C4-2B (cell line): ENCODE measurements around the gene KCNH2.

Experiments
- ZFX ChIP-seq: fragments of 450-650 bp; IDR thresholded peaks from 2 replicates; pipeline ENCODE4 v1.6.1; 2017
- TF ChIP-seq, protein P1 (sequence below): fragments of 450-650 bp; conservative IDR thresholded peaks from 2 replicates; pipeline ENCODE4 v1.5.1; 2017; ENCODE audit warnings: mild to moderate bottlenecking

DNA sequence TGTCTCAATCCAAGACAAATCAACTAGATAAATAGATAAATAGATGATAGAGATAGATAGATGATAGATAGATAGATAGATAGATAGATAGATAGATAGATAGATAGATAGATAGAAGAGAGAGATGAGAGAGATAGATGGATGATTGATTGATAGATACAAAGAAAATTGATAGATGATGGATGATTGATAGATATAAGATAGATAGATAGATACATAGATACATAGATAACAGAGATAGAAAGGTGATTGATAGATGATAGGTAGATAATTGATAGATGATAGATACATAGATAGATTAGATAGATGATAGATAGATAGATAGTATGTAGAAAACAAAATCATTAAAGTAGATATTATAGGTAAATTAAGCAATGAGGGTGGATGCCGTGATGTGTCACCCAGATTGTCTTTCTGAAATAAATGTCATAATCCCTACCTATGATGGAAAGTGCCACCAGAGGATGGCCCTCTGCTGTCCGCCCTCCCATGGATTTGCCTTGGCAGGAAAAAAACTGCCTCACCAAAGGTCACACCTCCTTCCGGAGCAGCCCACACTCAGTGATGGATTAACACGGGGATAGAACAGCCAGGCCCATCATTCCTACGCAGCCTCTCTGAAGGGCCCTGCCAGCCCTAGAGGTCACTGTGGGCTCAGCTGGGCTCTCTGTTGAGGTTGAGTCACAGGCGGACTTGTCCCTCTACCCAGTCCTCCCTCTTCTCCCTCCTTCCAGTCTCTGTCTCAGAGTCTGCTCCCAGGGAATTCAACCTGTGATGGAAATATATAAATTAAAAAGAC is 50.8 kb downstream of the KCNH2 start:
- TF ChIP-seq, protein P1, sequence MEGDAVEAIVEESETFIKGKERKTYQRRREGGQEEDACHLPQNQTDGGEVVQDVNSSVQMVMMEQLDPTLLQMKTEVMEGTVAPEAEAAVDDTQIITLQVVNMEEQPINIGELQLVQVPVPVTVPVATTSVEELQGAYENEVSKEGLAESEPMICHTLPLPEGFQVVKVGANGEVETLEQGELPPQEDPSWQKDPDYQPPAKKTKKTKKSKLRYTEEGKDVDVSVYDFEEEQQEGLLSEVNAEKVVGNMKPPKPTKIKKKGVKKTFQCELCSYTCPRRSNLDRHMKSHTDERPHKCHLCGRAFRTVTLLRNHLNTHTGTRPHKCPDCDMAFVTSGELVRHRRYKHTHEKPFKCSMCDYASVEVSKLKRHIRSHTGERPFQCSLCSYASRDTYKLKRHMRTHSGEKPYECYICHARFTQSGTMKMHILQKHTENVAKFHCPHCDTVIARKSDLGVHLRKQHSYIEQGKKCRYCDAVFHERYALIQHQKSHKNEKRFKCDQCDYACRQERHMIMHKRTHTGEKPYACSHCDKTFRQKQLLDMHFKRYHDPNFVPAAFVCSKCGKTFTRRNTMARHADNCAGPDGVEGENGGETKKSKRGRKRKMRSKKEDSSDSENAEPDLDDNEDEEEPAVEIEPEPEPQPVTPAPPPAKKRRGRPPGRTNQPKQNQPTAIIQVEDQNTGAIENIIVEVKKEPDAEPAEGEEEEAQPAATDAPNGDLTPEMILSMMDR, result no peak
- TF ChIP-seq ZFX, result no peak
